ENCODE measurements around the gene CD40. TPM values are rescaled to one million over a fixed set of nuclear protein-coding genes. Genes with fewer than 3 reads are reported as not detected.

CD40 gene
- total RNA-seq, 6 donors from 2014 or later, result 15.7 to 32.5 (median 25.8) TPM

DNA sequence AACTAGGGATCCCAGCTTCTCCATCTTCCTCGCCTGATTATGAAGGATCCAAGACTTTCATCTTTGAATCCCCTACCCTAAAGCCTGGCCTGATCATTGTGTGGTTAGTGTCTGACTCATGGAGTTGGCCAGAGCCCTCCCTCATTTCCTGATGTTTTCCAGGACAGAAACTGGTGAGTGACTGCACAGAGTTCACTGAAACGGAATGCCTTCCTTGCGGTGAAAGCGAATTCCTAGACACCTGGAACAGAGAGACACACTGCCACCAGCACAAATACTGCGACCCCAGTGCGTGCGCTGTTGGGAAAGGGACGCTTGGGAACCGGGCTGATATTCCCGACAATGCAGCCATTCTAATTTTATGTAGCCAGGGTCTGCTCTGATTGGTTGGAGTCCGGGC lies 4.0 kb downstream of the CD40 start:
- no peak for ATAC-seq (ENCODE audit: low FRiP score in 2 of 2)
- Histone ChIP-seq H3K36me3 (peaks cover 3 to 50% (median 23%) of the 10 kb centered on the region in 4 donors), H3K27me3 (no peaks in the 10 kb centered on the region), H3K4me3 (no peak overlapping the region), H3K27ac (no peak overlapping the region), H3K4me1 (peaks cover 31 to 43% (median 37%) of the 10 kb centered on the region in 4 donors), H3K9me3 (no peaks in the 10 kb centered on the region)
- WGBS, 2 donors, result 60 to 77% methylated on average over 11 of the region's 11 CpGs
- TF ChIP-seq, protein P1, sequence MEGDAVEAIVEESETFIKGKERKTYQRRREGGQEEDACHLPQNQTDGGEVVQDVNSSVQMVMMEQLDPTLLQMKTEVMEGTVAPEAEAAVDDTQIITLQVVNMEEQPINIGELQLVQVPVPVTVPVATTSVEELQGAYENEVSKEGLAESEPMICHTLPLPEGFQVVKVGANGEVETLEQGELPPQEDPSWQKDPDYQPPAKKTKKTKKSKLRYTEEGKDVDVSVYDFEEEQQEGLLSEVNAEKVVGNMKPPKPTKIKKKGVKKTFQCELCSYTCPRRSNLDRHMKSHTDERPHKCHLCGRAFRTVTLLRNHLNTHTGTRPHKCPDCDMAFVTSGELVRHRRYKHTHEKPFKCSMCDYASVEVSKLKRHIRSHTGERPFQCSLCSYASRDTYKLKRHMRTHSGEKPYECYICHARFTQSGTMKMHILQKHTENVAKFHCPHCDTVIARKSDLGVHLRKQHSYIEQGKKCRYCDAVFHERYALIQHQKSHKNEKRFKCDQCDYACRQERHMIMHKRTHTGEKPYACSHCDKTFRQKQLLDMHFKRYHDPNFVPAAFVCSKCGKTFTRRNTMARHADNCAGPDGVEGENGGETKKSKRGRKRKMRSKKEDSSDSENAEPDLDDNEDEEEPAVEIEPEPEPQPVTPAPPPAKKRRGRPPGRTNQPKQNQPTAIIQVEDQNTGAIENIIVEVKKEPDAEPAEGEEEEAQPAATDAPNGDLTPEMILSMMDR (IDR thresholded peaks at IDR 0.05), result no peak
- no peak for TF ChIP-seq POLR2AphosphoS5 (IDR thresholded peaks at IDR 0.05)
- no peak for TF ChIP-seq POLR2A (IDR thresholded peaks at IDR 0.05)
- no peak for TF ChIP-seq EP300 (IDR thresholded peaks at IDR 0.05)
- no peak for DNase-seq

DNA sequence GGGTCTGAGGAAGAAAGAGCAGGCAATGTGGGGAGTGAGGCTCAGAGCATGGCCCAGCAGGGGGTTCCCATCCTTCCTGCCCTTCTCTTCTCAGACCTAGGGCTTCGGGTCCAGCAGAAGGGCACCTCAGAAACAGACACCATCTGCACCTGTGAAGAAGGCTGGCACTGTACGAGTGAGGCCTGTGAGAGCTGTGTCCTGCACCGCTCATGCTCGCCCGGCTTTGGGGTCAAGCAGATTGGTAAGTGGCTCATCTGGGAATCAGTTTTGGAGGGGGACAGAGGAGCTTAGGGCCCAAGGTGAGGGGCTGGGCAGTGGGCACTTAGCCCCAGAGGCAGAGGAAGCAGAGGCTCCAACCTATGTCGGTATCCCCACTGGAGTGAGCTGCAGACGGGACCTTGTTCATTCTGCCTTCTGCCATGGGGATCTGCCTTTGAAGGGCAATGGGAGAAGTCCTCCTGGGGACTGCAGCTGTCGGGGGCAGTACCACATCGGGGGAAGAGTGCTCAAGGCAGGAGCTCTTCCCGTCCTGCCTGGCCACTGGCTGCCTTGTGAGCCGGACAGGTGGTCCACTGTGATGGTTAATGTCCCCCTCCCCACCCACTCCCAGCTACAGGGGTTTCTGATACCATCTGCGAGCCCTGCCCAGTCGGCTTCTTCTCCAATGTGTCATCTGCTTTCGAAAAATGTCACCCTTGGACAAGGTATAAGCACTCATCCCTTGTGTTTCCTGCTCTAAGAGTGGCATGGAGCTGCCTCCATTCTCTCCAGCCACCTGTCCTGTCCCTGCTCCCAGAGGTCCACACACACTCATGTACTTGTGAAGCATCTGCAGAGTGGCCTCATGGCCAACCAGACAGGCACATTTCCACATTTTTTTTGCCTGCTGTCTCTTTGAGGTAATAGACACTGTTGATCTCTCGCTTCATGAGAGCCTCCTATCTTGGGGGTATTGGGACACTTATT lies 4.7 kb downstream of the CD40 start:
- Histone ChIP-seq H3K36me3 (peaks cover 3 to 57% (median 23%) of the 10 kb centered on the region in 4 donors), H3K27me3 (no peaks in the 10 kb centered on the region), H3K9me3 (no peaks in the 10 kb centered on the region), H3K4me3 (no peak overlapping the region), H3K4me1 (peaks cover 28 to 37% (median 32%) of the 10 kb centered on the region in 4 donors), H3K27ac (no peak overlapping the region)
- 90 to 92% methylated on average over 9 to 15 of the region's 15 CpGs for WGBS, 2 donors
- no peak for ATAC-seq (ENCODE audit: low FRiP score in 2 of 2)
- DNase-seq, result no peak
- TF ChIP-seq POLR2A (IDR thresholded peaks at IDR 0.05) (no peak), POLR2AphosphoS5 (IDR thresholded peaks at IDR 0.05) (no peak), EP300 (IDR thresholded peaks at IDR 0.05) (no peak)
- TF ChIP-seq, protein P1 (IDR thresholded peaks at IDR 0.05), result no peak

DNA sequence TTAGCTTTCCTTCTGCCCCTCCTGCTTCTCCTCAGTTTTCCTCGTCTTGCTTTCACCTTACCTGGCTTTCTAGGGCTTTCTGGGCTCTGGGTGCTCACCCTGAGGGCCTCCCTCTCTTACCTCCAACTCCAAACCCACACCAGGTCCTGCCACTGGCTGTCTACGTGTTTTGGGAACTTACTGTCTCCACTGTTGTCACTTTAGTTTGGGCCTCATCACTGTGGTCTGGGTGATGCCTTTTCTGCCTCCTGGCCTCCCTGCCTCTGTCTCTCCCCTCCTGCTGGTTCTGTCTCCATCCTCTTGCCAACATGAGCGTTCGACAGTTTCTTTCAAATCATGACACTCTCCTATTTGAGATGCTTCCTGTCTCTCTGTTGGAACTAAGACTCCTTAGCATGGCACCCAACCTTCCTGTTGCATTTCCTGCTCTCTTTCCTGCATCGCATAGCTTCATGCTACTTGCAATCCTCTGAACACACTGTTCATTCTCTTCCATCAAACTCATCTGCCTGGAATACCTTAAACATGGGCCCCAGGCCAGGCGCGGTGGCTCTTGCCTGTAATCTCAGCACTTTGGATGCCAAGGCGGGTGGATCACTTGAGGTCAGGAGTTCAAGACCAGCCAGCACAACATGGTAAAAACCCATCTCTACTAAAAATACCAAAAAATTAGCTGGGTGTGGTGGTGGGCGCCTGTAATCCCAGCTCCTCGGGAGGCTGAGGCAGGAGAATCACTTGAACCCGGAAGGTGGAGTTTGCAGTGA lies 5.5 kb downstream of the CD40 start:
- Histone ChIP-seq H3K27ac (no peak overlapping the region), H3K36me3 (peaks cover 3 to 65% (median 23%) of the 10 kb centered on the region in 4 donors), H3K9me3 (no peaks in the 10 kb centered on the region), H3K4me1 (peaks cover 28 to 31% (median 29%) of the 10 kb centered on the region in 4 donors), H3K4me3 (no peak overlapping the region), H3K27me3 (no peaks in the 10 kb centered on the region)
- 86 to 87% methylated on average over 11 of the region's 11 CpGs for WGBS, 2 donors
- ATAC-seq (ENCODE audit: low FRiP score in 2 of 2), result no peak
- TF ChIP-seq POLR2AphosphoS5 (IDR thresholded peaks at IDR 0.05), result no peak
- no peak for TF ChIP-seq EP300 (IDR thresholded peaks at IDR 0.05)
- no peak for TF ChIP-seq POLR2A (IDR thresholded peaks at IDR 0.05)
- TF ChIP-seq, protein P1 (IDR thresholded peaks at IDR 0.05), result no peak
- no peak for DNase-seq

- no peak for ATAC-seq (ENCODE audit: low FRiP score in 2 of 2)
- Histone ChIP-seq H3K36me3 (peaks cover 3 to 72% (median 23%) of the 10 kb centered on the region in 4 donors), H3K4me1 (peaks cover 2 to 11% (median 3%) of the 10 kb centered on the region in 4 donors), H3K4me3 (no peak overlapping the region), H3K27me3 (no peaks in the 10 kb centered on the region), H3K9me3 (no peaks in the 10 kb centered on the region), H3K27ac (no peak overlapping the region)
- no peak for TF ChIP-seq EP300 (IDR thresholded peaks at IDR 0.05)
- TF ChIP-seq, protein P1 (IDR thresholded peaks at IDR 0.05), result no peak
- TF ChIP-seq POLR2AphosphoS5 (IDR thresholded peaks at IDR 0.05), result no peak
- WGBS, 2 donors, result 77 to 83% methylated on average over 4 to 5 of the region's 5 CpGs
- DNase-seq, result no peak
These were observed 8.4 kb downstream of the CD40 start for GRCh38 chr20:46126440-46127056.

Data from upper lobe of left lung (tissue), 6 donors.